HCT116 (cell line): Measurements from ENCODE around the gene SPATA17. TPM values are rescaled to one million over a fixed set of nuclear protein-coding genes. Genes with fewer than 3 reads are reported as not detected.

Experiments used
- ATAC-seq: fragments of 200-7000 bp; cut with Tn5 transposase; 2 replicates; pipeline ENCODE4 v1.9.1; 2020; ENCODE audit warnings: mild to moderate bottlenecking, moderate library complexity
- BruUV-seq: library from RNA; stranded (reverse); fragments of 400-500 nt; replicated peaks from 2 replicates; lab custom pipeline; 2021; lab: Mats Ljungman, UMichigan
- CTCF ChIA-PET: fragments of 300-600 bp; sonication (Branson Sonifier 250); formaldehyde crosslinking; loops from one replicate; lab custom pipeline; 2021; ENCODE audit warnings: antibody characterized with exemption; lab: Charles Lee
- POLR2A ChIA-PET: fragments of 300-600, 350-600 bp; sonication (Branson Sonifier 250); formaldehyde crosslinking; loops from one replicate; lab custom pipeline; 2021; ENCODE audit warnings: antibody characterized with exemption; lab: Charles Lee
- RAD21 ChIA-PET, 2 experiments: fragments of 300-600 bp; sonication (Branson Sonifier 250); formaldehyde crosslinking; loops; one replicate each; lab custom pipeline; 2023; ENCODE audit warnings: low total read pairs in 2 of 2; ENCODE audit not compliant: uncharacterized antibody in 2 of 2, unreplicated experiment in 2 of 2, low non-redundant PET in 1 of 2; lab: Charles Lee
- DNase-seq: peaks from one replicate; pipeline ENCODE4 v3.0.0-alpha.2; 2010; ENCODE audit warnings: low read depth, low spot score
- H2AFZ ChIP-seq: fragments of 200-600 bp; shearing (Covaris generic), sonication (generic); 2 replicates; pipeline ENCODE4 v1.6.1; 2017; ENCODE audit warnings: low read depth, mixed run types, mixed read lengths, antibody characterized with exemption, low read length; ENCODE audit not compliant: poor library complexity, severe bottlenecking
- H3K27ac ChIP-seq: 2 replicates; pipeline ENCODE4 v1.5.1; 2012; ENCODE audit warnings: low read depth, low read length
- H3K27me3 ChIP-seq: fragments of 200-600 bp; sonication (generic); 2 replicates; pipeline ENCODE4 v1.6.1; 2016; ENCODE audit warnings: mixed run types, low read length, mixed read lengths; ENCODE audit not compliant: insufficient read depth
- H3K36me3 ChIP-seq, 2 experiments: fragments of 200-500 bp in 1 of 2; fragments of 200-600 bp in 1 of 2; sonication (Bioruptor generic) in 1 of 2; sonication (generic) in 1 of 2; 2 replicates each; pipeline versions ENCODE4 v1.5.1 to v1.6.1; 2014 to 2016; ENCODE audit warnings: low read length in 2 of 2, inconsistent platforms in 1 of 2, mixed read lengths in 1 of 2, mixed run types in 1 of 2; ENCODE audit not compliant: insufficient read depth in 2 of 2, control insufficient read depth in 1 of 2
- H3K4me1 ChIP-seq, 2 experiments: fragments of 200-600 bp in 1 of 2; sonication (generic) in 1 of 2; 2 replicates each; pipeline versions ENCODE4 v1.5.1 to v1.6.1; 2012 to 2017; ENCODE audit warnings: low read length in 2 of 2, inconsistent platforms in 1 of 2, mild to moderate bottlenecking in 1 of 2, mixed read lengths in 1 of 2, mixed run types in 1 of 2, moderate library complexity in 1 of 2; ENCODE audit not compliant: insufficient read depth in 2 of 2, control insufficient read depth in 1 of 2
- H3K4me2 ChIP-seq: fragments of 200-600 bp; sonication (generic); 2 replicates; pipeline ENCODE4 v1.6.1; 2017; ENCODE audit warnings: mixed run types, low read length, mixed read lengths
- H3K4me3 ChIP-seq, 2 experiments: fragments of 200-600 bp in 1 of 2; sonication (generic) in 1 of 2; replicated peaks in 1 of 2; 2 replicates each; pipeline ENCODE4 v1.5.1; 2011 to 2016; ENCODE audit warnings: low read length in 2 of 2, control low read depth in 1 of 2, low read depth in 1 of 2, mild to moderate bottlenecking in 1 of 2, mixed read lengths in 1 of 2, mixed run types in 1 of 2
- H3K79me2 ChIP-seq: fragments of 200-600 bp; sonication (generic); 2 replicates; pipeline ENCODE4 v1.6.1; 2017; ENCODE audit warnings: mild to moderate bottlenecking, mixed run types, low read length, moderate library complexity, mixed read lengths; ENCODE audit not compliant: insufficient read depth
- H3K9ac ChIP-seq: fragments of 200-600 bp; sonication (generic); 2 replicates; pipeline ENCODE4 v1.6.1; 2016; ENCODE audit warnings: low read length, mixed read lengths
- H3K9me2 ChIP-seq: fragments of 200-600 bp; sonication (generic), shearing (Covaris generic); 2 replicates; pipeline ENCODE4 v1.6.1; 2017; ENCODE audit warnings: mixed run types, mild to moderate bottlenecking, moderate library complexity; ENCODE audit not compliant: insufficient read depth
- H3K9me3 ChIP-seq, 2 experiments: fragments of 200-500 bp in 1 of 2; fragments of 200-600 bp in 1 of 2; sonication (Bioruptor generic) in 1 of 2; sonication (generic) in 1 of 2; 2 replicates each; pipeline ENCODE4 v1.6.1; 2014 to 2017; ENCODE audit warnings: low read length in 2 of 2, mixed read lengths in 2 of 2, inconsistent platforms in 1 of 2, low read depth in 1 of 2, mild to moderate bottlenecking in 1 of 2, mixed run types in 1 of 2, moderate library complexity in 1 of 2; ENCODE audit not compliant: control insufficient read depth in 1 of 2, insufficient read depth in 1 of 2
- H4K20me1 ChIP-seq: fragments of 200-600 bp; sonication (generic), shearing (Covaris generic); 2 replicates; pipeline ENCODE4 v1.6.1; 2017; ENCODE audit warnings: mixed run types, mild to moderate bottlenecking, moderate library complexity; ENCODE audit not compliant: insufficient read depth
- EGR1 ChIP-seq: IDR thresholded peaks from 2 replicates; pipeline ENCODE4 v1.6.1; 2012; ENCODE audit warnings: low read depth
- EZH2 ChIP-seq: fragments of 200-600 bp; sonication (generic); IDR thresholded peaks from 2 replicates; pipeline ENCODE4 v1.6.1; 2017; ENCODE audit warnings: antibody characterized with exemption, mixed run types
- REST ChIP-seq: IDR thresholded peaks from 2 replicates; pipeline ENCODE4 v1.6.1; 2012; ENCODE audit warnings: low read depth
- SRF ChIP-seq: IDR thresholded peaks from 2 replicates; pipeline ENCODE4 v1.6.1; 2012; ENCODE audit warnings: low read depth
- TCF7L2 ChIP-seq: IDR thresholded peaks from 2 replicates; pipeline ENCODE4 v1.7.0; 2011; ENCODE audit warnings: borderline replicate concordance, inconsistent platforms; ENCODE audit not compliant: insufficient read depth, insufficient read length; ENCODE audit errors: extremely low read depth
- ZFX ChIP-seq: fragments of 450-650 bp; IDR thresholded peaks from 2 replicates; pipeline ENCODE4 v1.6.1; 2017
- intact Hi-C: fragments of 100-400 bp; cut with micrococcal nuclease; formaldehyde crosslinking; loops from 2 replicates; pipeline ENCODE4 v1.10.0; 2022
- total RNA-seq: library from RNA; stranded (reverse); gene quantifications from one replicate; pipeline ENCODE4 v1.2.1, GENCODE V29; 2021; ENCODE audit not compliant: unreplicated experiment

The SPATA17 gene
- total RNA-seq, 1 experiment from 2014 or later = 2.5 TPM

GRCh38 chr1:217647791-217648190, 16.6 kb downstream of the SPATA17 start:
- CTCF ChIA-PET = no interaction called here
- no TSS peak for BruUV-seq

More at GRCh38 chr1:217647791-217648190, 16.6 kb downstream of the SPATA17 start:
- H3K4me1 ChIP-seq = peaks cover 0 to 5% of the 10 kb centered on the region in 2 experiments; a peak in 2 of 4 replicates
- intact Hi-C loops = no loop called here
- no peak for DNase-seq
- no peak overlapping the region for H3K9ac ChIP-seq
- TF ChIP-seq REST (no peak), EGR1 (peak; percentile 60), TCF7L2 (no peak), EZH2 (no peak), SRF (no peak), ZFX (no peak)
- H2AFZ ChIP-seq = no peak overlapping the region
- H3K4me2 ChIP-seq = peak overlapping the region; percentile 3; the same call in 1 of the 2 replicates
- H3K9me3 ChIP-seq = no peaks in the 10 kb centered on the region
- no peaks in the 10 kb centered on the region for H3K36me3 ChIP-seq
- ChIA-PET POLR2A (interaction anchor here (1.0 kb wide), 1 partner anchor 17 kb away, joined by 3 read pairs; the partner anchor contains the start of genes GPATCH2 and SPATA17), RAD21 (no interaction called here)
- H3K4me3 ChIP-seq = no peak overlapping the region
- H3K9me2 ChIP-seq = no peaks in the 10 kb centered on the region
- no peaks in the 10 kb centered on the region for H4K20me1 ChIP-seq
- no peaks in the 10 kb centered on the region for H3K27me3 ChIP-seq
- peak; percentile 54 for ATAC-seq
- H3K27ac ChIP-seq = no peak overlapping the region
- no peaks in the 10 kb centered on the region for H3K79me2 ChIP-seq
